Lung (tissue), 13 donors: ENCODE results near the gene MYH6. TPM values are rescaled to one million over a fixed set of nuclear protein-coding genes. Genes with fewer than 3 reads are reported as not detected.

Experiments used
- ATAC-seq: fragments of 200-7000 bp; cut with Tn5 transposase; one replicate; pipeline ENCODE4 v1.9.1; 2020; ENCODE audit warnings: moderate number of reproducible peaks; ENCODE audit not compliant: insufficient read depth, low FRiP score
- DNase-seq, 3 donors: peaks; one replicate each; pipeline ENCODE4 v3.0.0-alpha.2; 2013 to 2017
- H3K27ac ChIP-seq, 2 donors: one replicate each; pipeline ENCODE4 v1.5.1; 2013; ENCODE audit warnings: mild to moderate bottlenecking in 2 of 2, moderate library complexity in 2 of 2, control low read depth in 1 of 2, inconsistent platforms in 1 of 2, low read depth in 1 of 2, low read length in 1 of 2
- H3K27me3 ChIP-seq, 3 donors: one replicate each; pipeline ENCODE4 v1.5.1; 2013; ENCODE audit warnings: low read length in 2 of 3; ENCODE audit not compliant: control insufficient read depth in 3 of 3, insufficient read depth in 3 of 3
- H3K36me3 ChIP-seq, 4 donors: one replicate each; pipeline ENCODE4 v1.5.1; 2013; ENCODE audit warnings: low read length in 4 of 4, mild to moderate bottlenecking in 1 of 4, moderate library complexity in 1 of 4; ENCODE audit not compliant: control insufficient read depth in 4 of 4, insufficient read depth in 4 of 4
- H3K4me1 ChIP-seq, 5 donors: one replicate each; pipeline ENCODE4 v1.5.1; 2013; ENCODE audit warnings: low read length in 5 of 5, mild to moderate bottlenecking in 2 of 5, moderate library complexity in 1 of 5; ENCODE audit not compliant: control insufficient read depth in 5 of 5, insufficient read depth in 5 of 5
- H3K4me3 ChIP-seq: one replicate; pipeline ENCODE4 v1.5.1; 2013; ENCODE audit warnings: mild to moderate bottlenecking, control low read depth, moderate library complexity
- H3K9ac ChIP-seq, 2 donors: one replicate each; pipeline ENCODE4 v1.5.1; 2013; ENCODE audit warnings: low read length in 2 of 2, control low read depth in 1 of 2; ENCODE audit not compliant: insufficient read depth in 1 of 2
- H3K9me3 ChIP-seq, 4 donors: one replicate each; pipeline ENCODE4 v1.5.1; 2013; ENCODE audit warnings: low read length in 3 of 4, mild to moderate bottlenecking in 1 of 4, moderate library complexity in 1 of 4; ENCODE audit not compliant: control insufficient read depth in 4 of 4, insufficient read depth in 3 of 4
- CTCF ChIP-seq: IDR thresholded peaks from 2 replicates; pipeline ENCODE4 v1.5.1; 2012; ENCODE audit warnings: mild to moderate bottlenecking; ENCODE audit errors: control extremely low read depth, extremely low read depth
- WGBS, 2 donors: extraction: QIAGEN DNeasy Blood & Tissue Kit; methylation state at CpG; one replicate each; pipeline ENCODE4 v1.1.7; 2013; 5-methylcytosine and 5-hydroxymethylcytosine counted together
- polyA plus RNA-seq, 2 donors: library from polyadenylated mRNA; stranded (reverse); fragments of 200-250 nt; gene quantifications; one replicate each; pipeline ENCODE4 v1.2.1, GENCODE V29; 2013
- small RNA-seq: library from RNA; depleted of rRNA; stranded (forward); fragments of <200 nt; gene quantifications from one replicate; pipeline ENCODE3, GENCODE V24; 2014; ENCODE audit warnings: low replicate concordance
- total RNA-seq, 2 donors: library from RNA; depleted of rRNA in 1 of 2; stranded (reverse); fragments of >200 nt in 1 of 2; gene quantifications; one replicate each; pipeline ENCODE4 v1.2.1, GENCODE V29; 2014 to 2021
- donor health status: control.
- donor health status: control.
- donor health status: Bipolar disorder and iron deficiency.
- donor health status: healthy.
- donor health status: DM: yes; HTN: yes; CAD: no.

MYH6 gene
- total and polyA plus RNA-seq, 4 donors, result 0.25 to 7.1 (median 0.28) TPM; not detected in 1

- TF ChIP-seq CTCF, result no peak
- DNase-seq (no peak), ATAC-seq (no peak)
- 85 to 87% methylated on average over 1 of the region's 1 CpG for WGBS, 2 donors
- H3K4me3 ChIP-seq, result no peak overlapping the region
- H3K9me3 ChIP-seq, result no peaks in the 10 kb centered on the region
- no peaks in the 10 kb centered on the region for H3K4me1 ChIP-seq
- no peaks in the 10 kb centered on the region for H3K36me3 ChIP-seq
- no peak overlapping the region for H3K27ac ChIP-seq
- H3K27me3 ChIP-seq, result no peaks in the 10 kb centered on the region
- no peak overlapping the region for H3K9ac ChIP-seq
Measured at GRCh38 chr14:23339506-23340268, 68.4 kb downstream of the MYH6 start.

GRCh38 chr14:23335623-23336022, 72.5 kb downstream of the MYH6 start:
- Histone ChIP-seq H3K9me3 (no peaks in the 10 kb centered on the region), H3K27ac (no peak overlapping the region), H3K36me3 (no peaks in the 10 kb centered on the region), H3K4me3 (no peak overlapping the region), H3K27me3 (no peaks in the 10 kb centered on the region), H3K9ac (no peak overlapping the region), H3K4me1 (no peaks in the 10 kb centered on the region)
- no peak for DNase-seq
- 89 to 92% methylated on average over 5 of the region's 5 CpGs for WGBS, 2 donors
- no peak for TF ChIP-seq CTCF
- no peak for ATAC-seq

Small RNA genes lying within 50 kb of the gene (small RNA-seq; reads per million reads assigned to genes)
- gene MIR208A, result not detected
- gene MIR208B, result 0.10 reads per million

Other genes with a start within 250 kb of the MYH6 start
- 10 to 100 TPM; 54.4 to 74.0 TPM for gene SLC7A8, start 224.6 kb downstream of the MYH6 start, total RNA-seq
- gene SLC7A8, start 224.6 kb downstream of the MYH6 start, polyA plus RNA-seq, result 10 to 100 TPM; 28.1 to 29.5 TPM
- not detected for gene RNF212B, start 170.3 kb downstream of the MYH6 start, total RNA-seq
- under 1 TPM in 1 of 2 donors, not detected in 1; 0.09 TPM for gene RNF212B, start 170.3 kb downstream of the MYH6 start, polyA plus RNA-seq
- 10 to 100 TPM in 1 of 2 donors, 1 to 10 TPM in 1; 6.1 to 13.4 TPM for gene HOMEZ, start 122.1 kb downstream of the MYH6 start, total RNA-seq
- gene HOMEZ, start 122.1 kb downstream of the MYH6 start, polyA plus RNA-seq, result 1 to 10 TPM; 6.9 to 9.8 TPM
- 10 to 100 TPM in 1 of 2 donors, 1 to 10 TPM in 1; 7.5 to 14.5 TPM for gene PPP1R3E, start 105.4 kb downstream of the MYH6 start, total RNA-seq
- 10 to 100 TPM in 1 of 2 donors, 1 to 10 TPM in 1; 7.1 to 16.4 TPM for gene PPP1R3E, start 105.4 kb downstream of the MYH6 start, polyA plus RNA-seq
- 10 to 100 TPM; 20.8 to 52.8 TPM for gene BCL2L2, start 101.4 kb downstream of the MYH6 start, total RNA-seq
- 10 to 100 TPM; 31.0 to 48.6 TPM for gene BCL2L2, start 101.4 kb downstream of the MYH6 start, polyA plus RNA-seq
- 100 to 1,000 TPM in 1 of 2 donors, 10 to 100 TPM in 1; 66.0 to 116 TPM for gene PABPN1, start 86.8 kb downstream of the MYH6 start, total RNA-seq
- gene PABPN1, start 86.8 kb downstream of the MYH6 start, polyA plus RNA-seq, result 100 to 1,000 TPM in 1 of 2 donors, 10 to 100 TPM in 1; 88.8 to 183 TPM
- gene SLC22A17, start 55.4 kb downstream of the MYH6 start, total RNA-seq, result 10 to 100 TPM; 13.4 to 27.3 TPM
- 1 to 10 TPM; 5.4 to 6.0 TPM for gene SLC22A17, start 55.4 kb downstream of the MYH6 start, polyA plus RNA-seq
- 10 to 100 TPM; 18.2 to 19.9 TPM for gene EFS, start 43.1 kb downstream of the MYH6 start, total RNA-seq
- gene EFS, start 43.1 kb downstream of the MYH6 start, polyA plus RNA-seq, result 1 to 10 TPM; 6.5 to 7.3 TPM
- not detected for gene IL25, start 35.5 kb downstream of the MYH6 start, total RNA-seq
- gene IL25, start 35.5 kb downstream of the MYH6 start, polyA plus RNA-seq, result not detected
- 1 to 10 TPM in 1 of 2 donors, under 1 TPM in 1; 0.55 to 2.0 TPM for gene CMTM5, start 31.2 kb downstream of the MYH6 start, total RNA-seq
- 1 to 10 TPM in 1 of 2 donors, under 1 TPM in 1; 0.79 to 3.3 TPM for gene CMTM5, start 31.2 kb downstream of the MYH6 start, polyA plus RNA-seq
- under 1 TPM in 1 of 2 donors, not detected in 1; 0.09 TPM for gene MYH7, start 27.4 kb upstream of the MYH6 start, total RNA-seq
- under 1 TPM; 0.02 to 0.19 TPM for gene MYH7, start 27.4 kb upstream of the MYH6 start, polyA plus RNA-seq
- 10 to 100 TPM; 31.6 to 52.4 TPM for gene NGDN, start 61.4 kb upstream of the MYH6 start, total RNA-seq
- gene NGDN, start 61.4 kb upstream of the MYH6 start, polyA plus RNA-seq, result 10 to 100 TPM; 42.0 to 47.4 TPM
- 1 to 10 TPM in 1 of 2 donors, under 1 TPM in 1; 0.82 to 4.5 TPM for gene ZFHX2, start 143.5 kb upstream of the MYH6 start, total RNA-seq
- gene ZFHX2, start 143.5 kb upstream of the MYH6 start, polyA plus RNA-seq, result under 1 TPM; 0.50 to 0.67 TPM
- gene THTPA, start 148.0 kb upstream of the MYH6 start, total RNA-seq, result 10 to 100 TPM; 10.7 to 22.1 TPM
- gene THTPA, start 148.0 kb upstream of the MYH6 start, polyA plus RNA-seq, result 10 to 100 TPM in 1 of 2 donors, 1 to 10 TPM in 1; 7.7 to 17.6 TPM
- 100 to 1,000 TPM in 1 of 2 donors, 10 to 100 TPM in 1; 48.0 to 104 TPM for gene AP1G2, start 159.5 kb upstream of the MYH6 start, total RNA-seq
- gene AP1G2, start 159.5 kb upstream of the MYH6 start, polyA plus RNA-seq, result 100 to 1,000 TPM in 1 of 2 donors, 10 to 100 TPM in 1; 59.2 to 106 TPM
- 1 to 10 TPM in 1 of 2 donors, under 1 TPM in 1; 0.23 to 3.1 TPM for gene JPH4, start 170.5 kb upstream of the MYH6 start, total RNA-seq
- 1 to 10 TPM in 1 of 2 donors, under 1 TPM in 1; 0.44 to 1.6 TPM for gene JPH4, start 170.5 kb upstream of the MYH6 start, polyA plus RNA-seq
- under 1 TPM; 0.17 to 0.67 TPM for gene DHRS2, start 228.1 kb upstream of the MYH6 start, total RNA-seq
- under 1 TPM; 0.08 to 0.55 TPM for gene DHRS2, start 228.1 kb upstream of the MYH6 start, polyA plus RNA-seq